Measurements from ENCODE around the gene ZC3H12C.

ZC3H12C gene

DNA sequence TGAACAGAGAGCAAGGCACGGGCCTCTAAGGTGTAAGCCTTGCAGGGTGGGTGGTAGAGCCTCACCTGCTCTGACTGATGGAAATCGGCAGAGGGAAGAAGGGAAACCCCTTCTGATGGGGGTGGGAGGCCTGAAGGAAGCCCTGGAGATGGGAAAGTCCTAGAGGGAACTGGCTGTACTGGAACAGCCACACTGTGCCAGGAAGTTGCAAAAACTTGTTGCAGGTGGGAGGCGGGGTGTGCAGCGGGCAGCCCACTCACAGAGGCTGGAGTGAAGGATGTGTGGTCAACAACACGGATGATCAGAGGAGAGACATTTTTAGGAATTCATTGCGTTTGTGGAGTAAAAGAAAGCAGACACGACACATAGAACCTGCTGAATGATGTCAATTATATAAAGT, 91.3 kb downstream of the ZC3H12C start:
- Histone ChIP-seq H3K36me3 (replicated peaks) (no peaks in the 10 kb centered on the region), H3K27ac (peak overlapping the region; percentile 6), H3K27me3 (replicated peaks) (no peaks in the 10 kb centered on the region), H3K4me3 (ENCODE audit: low read depth, low read length) (no peak overlapping the region)
- in situ Hi-C loops (cut with HindIII; ENCODE audit: low pct_ligation_motif_present, low sequenced_read_pairs), result no loop called here
- TF ChIP-seq, protein P1, sequence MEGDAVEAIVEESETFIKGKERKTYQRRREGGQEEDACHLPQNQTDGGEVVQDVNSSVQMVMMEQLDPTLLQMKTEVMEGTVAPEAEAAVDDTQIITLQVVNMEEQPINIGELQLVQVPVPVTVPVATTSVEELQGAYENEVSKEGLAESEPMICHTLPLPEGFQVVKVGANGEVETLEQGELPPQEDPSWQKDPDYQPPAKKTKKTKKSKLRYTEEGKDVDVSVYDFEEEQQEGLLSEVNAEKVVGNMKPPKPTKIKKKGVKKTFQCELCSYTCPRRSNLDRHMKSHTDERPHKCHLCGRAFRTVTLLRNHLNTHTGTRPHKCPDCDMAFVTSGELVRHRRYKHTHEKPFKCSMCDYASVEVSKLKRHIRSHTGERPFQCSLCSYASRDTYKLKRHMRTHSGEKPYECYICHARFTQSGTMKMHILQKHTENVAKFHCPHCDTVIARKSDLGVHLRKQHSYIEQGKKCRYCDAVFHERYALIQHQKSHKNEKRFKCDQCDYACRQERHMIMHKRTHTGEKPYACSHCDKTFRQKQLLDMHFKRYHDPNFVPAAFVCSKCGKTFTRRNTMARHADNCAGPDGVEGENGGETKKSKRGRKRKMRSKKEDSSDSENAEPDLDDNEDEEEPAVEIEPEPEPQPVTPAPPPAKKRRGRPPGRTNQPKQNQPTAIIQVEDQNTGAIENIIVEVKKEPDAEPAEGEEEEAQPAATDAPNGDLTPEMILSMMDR (IDR thresholded peaks at IDR 0.05; ENCODE audit: low read depth, low read length, missing control alignments), result no peak
- DNase-seq, result no peak

DNA sequence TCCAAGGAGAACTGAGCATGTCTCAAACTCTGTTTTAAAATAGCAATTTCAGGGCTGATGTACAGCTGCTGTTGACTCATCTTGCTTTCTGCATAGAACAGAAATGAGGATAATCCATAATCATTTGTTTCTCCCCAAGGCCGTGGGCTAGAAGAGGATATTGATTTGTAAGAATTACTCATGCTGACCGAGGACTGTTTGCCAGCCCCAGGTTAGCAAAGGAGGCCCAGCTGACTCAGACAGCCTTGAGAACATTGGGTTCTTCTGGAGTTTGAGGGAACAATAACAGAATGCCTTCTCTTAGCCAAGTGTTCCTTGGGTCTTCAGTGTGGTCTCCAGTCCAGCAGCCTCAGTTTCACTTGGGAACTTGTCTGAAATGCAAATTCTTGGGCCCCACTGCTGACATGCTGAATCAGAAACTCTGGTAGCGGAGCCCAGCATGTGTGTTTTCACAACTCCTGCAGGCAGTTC, 92.0 kb downstream of the ZC3H12C start:
- Histone ChIP-seq H3K36me3 (replicated peaks) (no peaks in the 10 kb centered on the region), H3K27ac (peak overlapping the region; percentile 60), H3K27me3 (replicated peaks) (no peaks in the 10 kb centered on the region), H3K4me3 (ENCODE audit: low read depth, low read length) (no peak overlapping the region)
- in situ Hi-C loops (cut with HindIII; ENCODE audit: low pct_ligation_motif_present, low sequenced_read_pairs), result no loop called here
- TF ChIP-seq, protein P1 (IDR thresholded peaks at IDR 0.05; ENCODE audit: low read depth, low read length, missing control alignments), result no peak
- DNase-seq, result peak; percentile 57

DNA sequence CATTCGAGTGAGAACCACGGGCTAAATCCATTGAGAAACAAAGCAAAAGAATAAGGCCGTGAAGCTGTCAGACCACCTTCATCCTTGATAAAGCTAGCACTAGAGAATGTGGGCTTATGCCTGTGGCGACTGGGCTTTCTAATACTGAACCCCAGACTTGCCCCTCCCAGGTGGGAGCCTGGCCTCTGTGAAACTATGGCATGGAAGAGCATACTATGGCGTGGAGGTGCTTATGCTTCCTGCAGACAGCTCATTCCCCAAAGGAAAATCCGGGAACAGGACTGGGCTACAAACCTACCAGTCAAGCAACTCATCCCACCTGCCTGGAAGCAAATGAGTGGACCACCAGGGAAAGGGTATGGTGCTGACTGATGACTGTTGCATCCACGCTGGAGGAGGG, 92.4 kb downstream of the ZC3H12C start:
- Histone ChIP-seq H3K4me3 (ENCODE audit: low read depth, low read length) (no peak overlapping the region), H3K36me3 (replicated peaks) (no peaks in the 10 kb centered on the region), H3K27me3 (replicated peaks) (no peaks in the 10 kb centered on the region), H3K27ac (peak overlapping the region; percentile 60)
- DNase-seq, result no peak
- TF ChIP-seq, protein P1 (IDR thresholded peaks at IDR 0.05; ENCODE audit: low read depth, low read length, missing control alignments), result no peak
- in situ Hi-C loops (cut with HindIII; ENCODE audit: low pct_ligation_motif_present, low sequenced_read_pairs), result no loop called here

DNA sequence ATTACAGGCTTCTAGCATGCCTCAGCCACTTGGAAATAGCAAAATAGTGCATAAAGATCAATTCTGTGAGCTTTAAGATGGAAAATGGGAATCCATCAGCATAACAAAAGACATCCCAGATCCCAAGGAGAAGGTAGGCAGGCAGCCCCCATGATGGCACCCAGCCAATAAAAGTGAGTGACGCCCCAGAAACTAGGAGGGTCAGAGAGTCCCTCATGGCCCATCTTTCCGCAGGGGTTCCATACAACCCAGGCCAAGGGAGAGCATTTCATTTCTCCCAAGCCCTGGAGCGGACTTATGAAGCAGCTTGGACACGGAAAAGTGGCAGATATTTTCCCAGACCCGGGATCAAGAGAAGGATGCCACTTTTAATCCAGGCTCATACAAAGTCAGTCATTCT, 93.3 kb downstream of the ZC3H12C start:
- in situ Hi-C loops (cut with HindIII; ENCODE audit: low pct_ligation_motif_present, low sequenced_read_pairs), result no loop called here
- no peaks in the 10 kb centered on the region for H3K36me3 ChIP-seq (replicated peaks)
- TF ChIP-seq, protein P1 (IDR thresholded peaks at IDR 0.05; ENCODE audit: low read depth, low read length, missing control alignments), result no peak
- H3K27ac ChIP-seq, result no peak overlapping the region
- H3K27me3 ChIP-seq (replicated peaks), result no peaks in the 10 kb centered on the region
- DNase-seq, result no peak
- no peak overlapping the region for H3K4me3 ChIP-seq (ENCODE audit: low read depth, low read length)

DNA sequence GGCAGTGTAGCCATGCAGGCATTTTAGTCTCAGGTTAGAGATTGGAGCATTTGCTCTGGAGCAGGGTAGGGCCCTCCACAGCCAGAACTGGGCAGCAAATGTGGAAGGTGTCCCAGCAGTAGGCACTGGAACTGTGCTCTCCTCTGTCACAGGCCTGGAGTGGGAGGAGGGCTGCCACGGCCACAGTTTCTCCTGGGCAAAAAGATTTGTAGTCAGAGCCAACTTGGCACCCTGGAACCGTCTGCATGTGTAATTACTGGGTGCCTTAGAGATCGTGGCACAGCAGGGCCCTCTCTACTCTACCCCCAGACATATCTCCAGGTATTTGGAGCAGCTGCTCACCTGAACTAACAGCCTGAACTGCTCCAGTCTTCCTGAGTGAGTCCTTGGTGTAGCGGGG, 93.7 kb downstream of the ZC3H12C start:
- Histone ChIP-seq H3K4me3 (ENCODE audit: low read depth, low read length) (no peak overlapping the region), H3K36me3 (replicated peaks) (no peaks in the 10 kb centered on the region), H3K27ac (no peak overlapping the region), H3K27me3 (replicated peaks) (no peaks in the 10 kb centered on the region)
- in situ Hi-C loops (cut with HindIII; ENCODE audit: low pct_ligation_motif_present, low sequenced_read_pairs), result no loop called here
- TF ChIP-seq, protein P1 (IDR thresholded peaks at IDR 0.05; ENCODE audit: low read depth, low read length, missing control alignments), result no peak
- no peak for DNase-seq

DNA sequence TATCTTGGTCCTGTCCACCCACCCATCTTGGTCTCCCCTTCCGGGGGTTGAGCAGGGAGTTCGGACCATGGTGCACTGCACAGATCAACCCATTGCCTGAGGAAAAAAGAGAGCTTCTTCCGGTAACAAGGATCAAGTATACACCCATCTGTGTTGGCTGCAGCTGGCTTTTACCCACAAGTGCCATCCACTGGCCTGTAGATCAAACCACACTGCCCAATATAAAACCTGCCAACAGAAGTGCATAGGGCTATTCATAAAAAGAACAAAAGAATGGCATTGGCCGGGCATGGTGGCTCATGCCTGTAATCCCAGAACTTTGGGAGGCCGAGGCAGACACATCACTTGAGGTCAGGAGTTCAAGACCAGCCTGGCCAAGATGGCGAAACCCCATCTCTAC, 94.5 kb downstream of the ZC3H12C start:
- Histone ChIP-seq H3K27ac (no peak overlapping the region), H3K36me3 (replicated peaks) (no peaks in the 10 kb centered on the region), H3K27me3 (replicated peaks) (no peaks in the 10 kb centered on the region), H3K4me3 (ENCODE audit: low read depth, low read length) (no peak overlapping the region)
- DNase-seq, result no peak
- TF ChIP-seq, protein P1 (IDR thresholded peaks at IDR 0.05; ENCODE audit: low read depth, low read length, missing control alignments), result no peak
- in situ Hi-C loops (cut with HindIII; ENCODE audit: low pct_ligation_motif_present, low sequenced_read_pairs), result no loop called here

Measured in brain microvascular endothelial cell (primary cell).